Retinal pigment epithelial cell (primary cell): Measurements from ENCODE around the gene EME1.

Source experiments
- DNase-seq: peaks from one replicate; pipeline ENCODE4 v3.0.0-alpha.2; 2010; ENCODE audit warnings: low read depth
- H3K4me3 ChIP-seq: 2 replicates; pipeline ENCODE4 v1.5.1; 2011; ENCODE audit warnings: mild to moderate bottlenecking, low read length, control low read depth, moderate library complexity
- TF ChIP-seq, protein P1 (sequence below): conservative IDR thresholded peaks from 2 replicates; pipeline ENCODE4 v1.5.1; 2011; ENCODE audit warnings: low read depth, low read length, control low read depth, inconsistent platforms

The EME1 gene

GRCh38 chr17:50386510-50386909 is 13.5 kb downstream of the EME1 start:
- H3K4me3 ChIP-seq = no peak overlapping the region
- TF ChIP-seq, protein P1, sequence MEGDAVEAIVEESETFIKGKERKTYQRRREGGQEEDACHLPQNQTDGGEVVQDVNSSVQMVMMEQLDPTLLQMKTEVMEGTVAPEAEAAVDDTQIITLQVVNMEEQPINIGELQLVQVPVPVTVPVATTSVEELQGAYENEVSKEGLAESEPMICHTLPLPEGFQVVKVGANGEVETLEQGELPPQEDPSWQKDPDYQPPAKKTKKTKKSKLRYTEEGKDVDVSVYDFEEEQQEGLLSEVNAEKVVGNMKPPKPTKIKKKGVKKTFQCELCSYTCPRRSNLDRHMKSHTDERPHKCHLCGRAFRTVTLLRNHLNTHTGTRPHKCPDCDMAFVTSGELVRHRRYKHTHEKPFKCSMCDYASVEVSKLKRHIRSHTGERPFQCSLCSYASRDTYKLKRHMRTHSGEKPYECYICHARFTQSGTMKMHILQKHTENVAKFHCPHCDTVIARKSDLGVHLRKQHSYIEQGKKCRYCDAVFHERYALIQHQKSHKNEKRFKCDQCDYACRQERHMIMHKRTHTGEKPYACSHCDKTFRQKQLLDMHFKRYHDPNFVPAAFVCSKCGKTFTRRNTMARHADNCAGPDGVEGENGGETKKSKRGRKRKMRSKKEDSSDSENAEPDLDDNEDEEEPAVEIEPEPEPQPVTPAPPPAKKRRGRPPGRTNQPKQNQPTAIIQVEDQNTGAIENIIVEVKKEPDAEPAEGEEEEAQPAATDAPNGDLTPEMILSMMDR = no peak
- no peak for DNase-seq

DNA sequence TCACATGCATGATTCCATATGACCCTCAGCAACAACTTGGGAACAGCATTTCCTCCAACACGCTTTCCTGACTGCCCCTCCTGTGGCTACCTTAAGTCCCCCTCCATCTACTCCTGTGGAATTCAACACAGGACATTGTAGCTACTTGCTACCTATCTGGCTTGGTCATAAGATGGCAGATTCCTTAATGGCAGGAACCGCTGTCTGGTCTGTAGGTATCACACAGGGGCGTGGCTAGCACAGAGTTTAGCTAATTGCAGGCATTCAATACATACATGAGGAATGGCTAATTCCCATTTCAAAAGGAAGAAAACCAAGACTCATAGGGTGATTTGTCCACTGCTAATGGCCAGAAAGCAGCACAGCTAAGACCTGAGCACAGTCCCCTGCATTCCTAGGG is 15.7 kb downstream of the EME1 start:
- TF ChIP-seq, protein P1 = no peak
- no peak for DNase-seq
- H3K4me3 ChIP-seq = no peak overlapping the region

DNA sequence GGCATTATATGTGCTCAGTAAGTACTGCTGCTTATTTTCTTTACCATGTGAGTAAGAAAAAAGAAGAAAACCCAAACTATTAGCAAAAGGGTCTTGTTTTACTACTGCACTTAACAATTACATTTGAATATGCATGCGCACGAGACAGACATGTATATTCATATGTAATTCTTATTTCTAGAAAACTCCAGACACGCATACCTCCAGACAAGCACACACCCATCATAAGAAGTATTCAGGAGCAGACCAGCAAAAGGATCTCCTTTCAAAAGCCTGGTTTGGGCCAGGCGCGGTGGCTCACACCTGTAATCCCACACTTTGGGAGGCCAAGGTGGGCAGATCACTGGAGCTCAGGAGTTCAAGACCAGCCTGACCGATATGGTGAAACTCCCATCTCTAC is 16.5 kb downstream of the EME1 start:
- DNase-seq = no peak
- TF ChIP-seq, protein P1 = no peak
- H3K4me3 ChIP-seq = no peak overlapping the region

DNA sequence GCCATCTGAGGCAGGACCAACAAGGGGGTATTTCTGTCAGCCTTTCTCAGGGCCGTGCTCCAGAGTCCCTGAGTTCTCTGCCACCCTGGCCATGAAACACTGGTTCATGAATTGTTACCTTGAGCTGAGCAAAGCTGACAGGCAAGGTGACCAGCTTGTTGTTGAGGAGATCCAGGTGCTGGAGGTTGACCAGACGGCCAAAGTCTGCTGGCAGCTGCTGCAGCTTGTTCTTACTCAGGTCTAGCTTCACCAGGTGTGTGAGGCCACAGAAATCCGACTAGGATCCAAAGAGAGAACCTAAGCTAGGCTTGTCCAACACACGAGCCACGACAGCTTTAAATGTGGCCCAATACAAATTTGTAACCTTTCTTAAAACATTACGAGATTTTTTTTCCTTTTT is 19.6 kb downstream of the EME1 start:
- no peak overlapping the region for H3K4me3 ChIP-seq
- no peak for DNase-seq
- TF ChIP-seq, protein P1 = no peak

DNA sequence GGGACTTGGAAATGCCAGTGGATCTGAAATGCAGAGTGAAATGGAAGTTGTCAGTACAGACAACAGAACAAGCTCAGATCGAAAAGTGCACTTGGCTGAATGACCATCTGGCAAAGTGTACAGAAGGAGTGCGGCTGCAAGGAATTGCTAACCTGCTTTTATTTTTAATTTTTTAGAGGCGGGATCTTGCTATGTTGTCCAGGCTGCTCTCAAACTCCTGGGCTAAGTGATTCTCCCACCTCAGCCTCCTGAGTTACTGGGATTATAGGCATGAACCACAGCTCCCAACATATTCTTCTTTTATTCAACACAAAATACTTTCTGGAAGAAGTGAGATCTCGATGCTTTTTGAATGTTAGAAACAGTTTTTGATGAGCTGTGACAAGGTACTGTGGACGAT is 20.7 kb downstream of the EME1 start:
- no peak overlapping the region for H3K4me3 ChIP-seq
- TF ChIP-seq, protein P1 = no peak
- no peak for DNase-seq

- DNase-seq = no peak
- TF ChIP-seq, protein P1 = no peak
- no peak overlapping the region for H3K4me3 ChIP-seq
These were observed 21.7 kb downstream of the EME1 start for GRCh38 chr17:50394711-50395110.

GRCh38 chr17:50396261-50397110 is 23.5 kb downstream of the EME1 start:
- peak overlapping the region; percentile 98 for H3K4me3 ChIP-seq
- TF ChIP-seq, protein P1 = no peak
- DNase-seq = no peak
